GM12801 (cell line): ENCODE results near the gene ST7.

Experiments used
- TF ChIP-seq, protein P1 (sequence below): IDR thresholded peaks from one replicate; pipeline ENCODE4 v1.5.1; 2011; ENCODE audit warnings: control low read depth; ENCODE audit not compliant: insufficient read length; ENCODE audit errors: extremely low read depth

Gene ST7

DNA sequence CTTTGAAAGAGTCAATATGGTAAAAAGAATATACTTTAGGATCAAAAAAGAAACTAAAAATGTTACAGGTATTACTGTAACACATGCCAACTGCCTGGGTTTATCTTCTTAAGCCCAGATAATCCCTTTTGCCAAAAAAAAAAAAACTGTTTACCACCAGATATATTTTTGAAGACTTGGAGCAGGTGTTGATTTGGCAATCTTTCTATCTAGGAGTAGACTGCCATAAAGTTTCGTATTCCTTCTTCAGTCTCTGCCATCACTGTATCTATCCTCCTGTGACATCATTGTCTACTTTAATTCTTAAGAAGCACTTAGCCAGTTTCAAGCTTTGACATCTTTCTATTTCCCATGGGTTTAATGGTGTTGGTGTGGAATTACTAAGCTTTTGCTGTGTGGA is 161.0 kb downstream of the ST7 start:
- TF ChIP-seq, protein P1, sequence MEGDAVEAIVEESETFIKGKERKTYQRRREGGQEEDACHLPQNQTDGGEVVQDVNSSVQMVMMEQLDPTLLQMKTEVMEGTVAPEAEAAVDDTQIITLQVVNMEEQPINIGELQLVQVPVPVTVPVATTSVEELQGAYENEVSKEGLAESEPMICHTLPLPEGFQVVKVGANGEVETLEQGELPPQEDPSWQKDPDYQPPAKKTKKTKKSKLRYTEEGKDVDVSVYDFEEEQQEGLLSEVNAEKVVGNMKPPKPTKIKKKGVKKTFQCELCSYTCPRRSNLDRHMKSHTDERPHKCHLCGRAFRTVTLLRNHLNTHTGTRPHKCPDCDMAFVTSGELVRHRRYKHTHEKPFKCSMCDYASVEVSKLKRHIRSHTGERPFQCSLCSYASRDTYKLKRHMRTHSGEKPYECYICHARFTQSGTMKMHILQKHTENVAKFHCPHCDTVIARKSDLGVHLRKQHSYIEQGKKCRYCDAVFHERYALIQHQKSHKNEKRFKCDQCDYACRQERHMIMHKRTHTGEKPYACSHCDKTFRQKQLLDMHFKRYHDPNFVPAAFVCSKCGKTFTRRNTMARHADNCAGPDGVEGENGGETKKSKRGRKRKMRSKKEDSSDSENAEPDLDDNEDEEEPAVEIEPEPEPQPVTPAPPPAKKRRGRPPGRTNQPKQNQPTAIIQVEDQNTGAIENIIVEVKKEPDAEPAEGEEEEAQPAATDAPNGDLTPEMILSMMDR = no peak

DNA sequence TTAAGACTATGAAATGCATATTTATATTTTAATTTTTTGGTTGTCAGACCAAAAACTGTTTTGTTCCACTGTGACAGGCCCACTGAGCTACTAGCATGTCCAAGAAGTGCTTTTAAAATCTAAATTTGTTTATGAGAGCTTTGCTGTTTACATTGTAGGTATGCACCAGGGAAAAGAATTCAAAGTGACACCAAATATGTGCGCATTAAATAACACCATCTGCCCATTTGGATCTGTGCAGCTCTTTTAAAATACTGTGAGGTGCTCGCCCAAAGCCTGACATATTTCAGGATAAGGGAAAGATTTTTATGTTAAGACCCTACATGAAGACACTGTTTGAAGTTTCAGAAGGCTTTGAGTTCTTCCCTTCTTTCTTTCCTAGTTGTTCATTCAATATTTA is 162.9 kb downstream of the ST7 start:
- TF ChIP-seq, protein P1 = no peak

DNA sequence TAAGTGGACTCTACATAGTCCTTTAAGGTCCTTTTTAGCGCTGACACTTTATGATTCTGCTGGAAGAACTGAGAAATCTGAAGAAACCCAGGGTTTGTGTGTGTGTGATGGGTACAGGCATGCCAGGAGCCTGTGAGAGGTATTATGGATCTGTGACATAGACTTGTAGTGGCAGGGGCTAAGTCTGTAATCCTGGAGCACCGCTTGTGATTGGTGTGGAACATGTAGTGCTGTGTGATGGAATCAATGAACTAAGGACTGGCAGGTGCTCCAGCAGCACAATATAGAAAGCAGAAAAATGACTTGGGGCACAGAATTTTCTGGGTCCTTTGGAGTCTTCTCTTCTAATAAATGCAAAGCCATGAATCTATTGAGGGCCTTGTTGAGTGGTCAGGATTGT is 163.9 kb downstream of the ST7 start:
- TF ChIP-seq, protein P1 = no peak

DNA sequence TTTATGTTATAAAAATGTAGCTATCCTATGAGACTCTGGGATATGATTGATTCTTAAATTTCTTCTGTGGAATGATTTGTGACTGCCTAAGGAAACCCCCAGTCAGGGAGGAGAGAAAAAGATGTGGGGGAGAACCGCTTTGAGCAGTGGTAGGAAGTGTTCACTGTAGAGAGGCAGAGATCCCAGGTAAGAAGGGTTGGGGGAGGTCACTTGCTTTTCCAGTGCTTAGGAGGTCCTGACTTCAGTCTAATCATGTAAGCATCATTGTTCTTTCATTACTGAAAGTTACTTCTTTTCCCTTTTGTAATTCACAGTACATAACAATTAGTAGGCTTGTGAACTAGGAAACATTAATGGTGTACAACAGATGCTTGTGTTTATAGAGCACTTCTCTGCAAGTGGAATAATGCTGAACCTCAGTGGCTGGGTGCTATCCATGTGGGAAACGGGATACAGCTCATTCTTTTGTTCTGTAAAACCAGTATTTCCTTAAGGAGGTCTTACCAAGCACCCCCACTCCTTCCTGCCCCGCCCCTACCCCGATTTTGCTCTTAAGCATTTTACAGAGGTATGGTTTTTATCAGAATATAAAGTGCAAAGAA is 165.4 kb downstream of the ST7 start:
- TF ChIP-seq, protein P1 = no peak

DNA sequence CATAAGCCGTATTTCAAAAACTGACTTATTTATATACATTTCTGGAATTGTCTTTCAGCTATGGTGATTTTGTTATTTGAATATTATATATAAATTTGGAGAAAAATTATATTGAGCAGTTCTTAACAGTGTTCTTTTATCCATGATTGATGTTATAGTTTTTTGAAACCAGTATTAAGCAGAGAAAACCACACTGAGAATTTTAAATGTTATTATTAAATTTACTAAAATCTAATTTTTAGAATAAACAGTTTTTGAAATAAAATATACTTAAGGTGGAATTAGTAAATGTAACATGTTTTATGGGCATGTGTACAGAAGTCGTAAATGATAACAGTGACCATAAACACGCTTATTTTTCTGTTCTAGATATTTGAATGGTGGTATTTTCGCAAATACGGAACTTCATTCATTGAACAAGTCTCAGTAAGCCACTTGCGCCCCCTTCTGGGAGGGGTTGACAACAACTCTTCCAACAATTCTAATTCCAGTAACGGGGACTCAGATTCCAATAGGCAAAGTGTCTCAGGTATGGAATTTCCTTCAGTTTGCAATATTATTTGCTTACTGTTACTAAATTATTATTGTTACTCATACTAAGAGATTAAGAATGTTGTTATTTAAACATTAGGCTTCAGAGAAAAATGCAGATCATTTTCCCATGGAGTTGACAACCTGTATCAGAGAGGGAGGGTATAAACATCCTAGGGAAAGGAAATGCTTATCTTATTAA is 166.1 kb downstream of the ST7 start:
- TF ChIP-seq, protein P1 = peak; percentile 3

DNA sequence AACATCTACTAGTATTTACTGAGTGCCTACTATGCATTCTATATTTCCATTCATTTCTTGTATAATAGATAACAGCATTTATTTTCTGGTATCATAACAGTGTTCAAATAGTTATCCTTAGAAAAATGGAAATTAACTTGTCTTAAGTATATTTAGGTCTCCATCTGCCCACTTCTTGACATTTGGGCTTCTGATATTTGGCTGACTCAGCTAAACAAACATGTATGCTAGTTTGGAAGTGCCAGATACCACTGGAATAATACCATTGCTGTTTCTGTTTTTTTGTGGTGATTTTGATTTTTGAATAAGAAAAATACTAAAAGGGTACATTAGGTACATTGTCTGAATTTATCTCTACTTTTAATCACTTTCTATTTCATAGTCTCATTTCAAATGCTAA is 169.2 kb downstream of the ST7 start:
- TF ChIP-seq, protein P1 = no peak

DNA sequence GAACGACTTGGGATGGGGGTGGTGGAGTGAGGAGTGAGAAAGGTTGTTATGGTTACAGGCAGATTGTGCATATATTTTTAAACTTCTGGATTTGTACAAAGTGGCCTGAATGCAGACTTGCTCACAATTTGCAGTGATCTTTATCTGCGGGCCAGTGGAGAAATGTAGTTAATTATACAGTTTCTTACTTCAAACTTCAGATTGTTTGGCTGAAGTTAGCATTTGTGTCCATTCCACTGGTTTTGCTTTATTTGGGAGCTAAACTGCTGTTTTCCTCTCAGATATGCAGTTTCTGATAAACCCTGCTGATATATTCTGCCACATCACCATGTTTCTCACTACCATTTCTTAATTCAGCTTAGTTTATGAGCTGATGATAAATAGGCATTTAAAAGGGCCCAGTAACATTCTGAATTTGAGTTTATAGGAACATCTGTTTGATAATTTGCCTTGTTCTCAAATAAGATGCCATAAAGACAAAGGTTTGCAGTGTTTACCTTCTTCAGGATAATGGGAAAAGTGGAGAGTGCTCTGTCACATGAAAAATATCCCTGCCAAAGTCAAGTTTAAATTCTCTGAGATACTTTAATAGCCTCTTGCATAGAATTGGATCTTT is 170.1 kb downstream of the ST7 start:
- TF ChIP-seq, protein P1 = no peak
